Subcutaneous abdominal adipose tissue (tissue), 5 donors: ENCODE results near the gene DCUN1D2.

Experiments used
- H3K27ac ChIP-seq: one replicate; pipeline ENCODE4 v1.7.0; 2013; ENCODE audit warnings: low read depth, mild to moderate bottlenecking, inconsistent platforms, low read length, moderate library complexity
- H3K27me3 ChIP-seq, 5 donors: one replicate each; pipeline ENCODE4 v1.7.0; 2013; ENCODE audit warnings: low read length in 5 of 5, inconsistent platforms in 1 of 5; ENCODE audit not compliant: control insufficient read depth in 5 of 5, insufficient read depth in 4 of 5
- H3K36me3 ChIP-seq, 5 donors: one replicate each; pipeline ENCODE4 v1.7.0; 2013; ENCODE audit warnings: low read length in 5 of 5; ENCODE audit not compliant: control insufficient read depth in 5 of 5, insufficient read depth in 5 of 5
- H3K4me1 ChIP-seq, 5 donors: one replicate each; pipeline ENCODE4 v1.7.0; 2013; ENCODE audit warnings: low read length in 5 of 5, mild to moderate bottlenecking in 3 of 5, moderate library complexity in 1 of 5; ENCODE audit not compliant: control insufficient read depth in 5 of 5, insufficient read depth in 5 of 5
- H3K4me3 ChIP-seq, 5 donors: one replicate each; pipeline ENCODE4 v1.7.0; 2013; ENCODE audit warnings: low read length in 5 of 5, low read depth in 1 of 5
- H3K9ac ChIP-seq, 5 donors: one replicate each; pipeline ENCODE4 v1.7.0; 2013; ENCODE audit warnings: low read length in 5 of 5, mild to moderate bottlenecking in 4 of 5, moderate library complexity in 3 of 5
- H3K9me3 ChIP-seq, 5 donors: one replicate each; pipeline ENCODE4 v1.7.0; 2013; ENCODE audit warnings: low read length in 5 of 5; ENCODE audit not compliant: control insufficient read depth in 5 of 5
- donor health status: healthy.
- donor health status: healthy.
- donor health status: healthy.
- donor health status: healthy.
- donor health status: healthy.

Gene DCUN1D2

GRCh38 chr13:113429608-113429985 lies 60.9 kb downstream of the DCUN1D2 start:
- Histone ChIP-seq H3K4me3 (no peak overlapping the region), H3K9ac (no peak overlapping the region), H3K27ac (no peak overlapping the region), H3K4me1 (peaks cover 0 to 5% (median 0%) of the 10 kb centered on the region in 5 donors), H3K27me3 (no peaks in the 10 kb centered on the region), H3K36me3 (no peaks in the 10 kb centered on the region), H3K9me3 (no peaks in the 10 kb centered on the region)

- no peak overlapping the region for H3K27ac ChIP-seq
These were observed 61.5 kb downstream of the DCUN1D2 start for GRCh38 chr13:113428871-113429607.

GRCh38 chr13:113428469-113428865 lies 62.0 kb downstream of the DCUN1D2 start:
- Histone ChIP-seq H3K9ac (no peak overlapping the region), H3K27me3 (peaks cover 0 to 2% (median 0%) of the 10 kb centered on the region in 5 donors), H3K9me3 (no peaks in the 10 kb centered on the region), H3K27ac (no peak overlapping the region), H3K36me3 (no peaks in the 10 kb centered on the region), H3K4me3 (no peak overlapping the region), H3K4me1 (peaks cover 0 to 5% (median 0%) of the 10 kb centered on the region in 5 donors)

More at GRCh38 chr13:113428871-113429607, 61.5 kb downstream of the DCUN1D2 start:
- no peaks in the 10 kb centered on the region for H3K27me3 ChIP-seq
- H3K9ac ChIP-seq, result no peak overlapping the region
- no peaks in the 10 kb centered on the region for H3K9me3 ChIP-seq
- no peak overlapping the region for H3K4me3 ChIP-seq
- no peaks in the 10 kb centered on the region for H3K36me3 ChIP-seq
- peaks cover 0 to 5% (median 0%) of the 10 kb centered on the region in 5 donors for H3K4me1 ChIP-seq

GRCh38 chr13:113427562-113428468 lies 62.7 kb downstream of the DCUN1D2 start:
- peaks cover 0 to 5% (median 0%) of the 10 kb centered on the region in 5 donors for H3K4me1 ChIP-seq
- H3K27me3 ChIP-seq, result peaks cover 0 to 3% (median 0%) of the 10 kb centered on the region in 5 donors
- H3K9me3 ChIP-seq, result no peaks in the 10 kb centered on the region
- H3K9ac ChIP-seq, result no peak overlapping the region
- no peak overlapping the region for H3K27ac ChIP-seq
- no peaks in the 10 kb centered on the region for H3K36me3 ChIP-seq
- H3K4me3 ChIP-seq, result no peak overlapping the region

GRCh38 chr13:113426591-113426986 lies 63.9 kb downstream of the DCUN1D2 start:
- Histone ChIP-seq H3K4me3 (no peak overlapping the region), H3K36me3 (no peaks in the 10 kb centered on the region), H3K9ac (no peak overlapping the region), H3K4me1 (peaks cover 0 to 13% (median 5%) of the 10 kb centered on the region in 5 donors), H3K27me3 (peaks cover 0 to 3% (median 0%) of the 10 kb centered on the region in 5 donors), H3K9me3 (no peaks in the 10 kb centered on the region), H3K27ac (no peak overlapping the region)

GRCh38 chr13:113425941-113426590 lies 64.4 kb downstream of the DCUN1D2 start:
- no peak overlapping the region for H3K27ac ChIP-seq
- H3K27me3 ChIP-seq, result peaks cover 0 to 3% (median 0%) of the 10 kb centered on the region in 5 donors
- H3K9me3 ChIP-seq, result no peaks in the 10 kb centered on the region
- no peak overlapping the region for H3K9ac ChIP-seq
- no peak overlapping the region for H3K4me3 ChIP-seq
- no peaks in the 10 kb centered on the region for H3K36me3 ChIP-seq
- H3K4me1 ChIP-seq, result peaks cover 0 to 17% (median 9%) of the 10 kb centered on the region in 5 donors

GRCh38 chr13:113423520-113424163 lies 66.9 kb downstream of the DCUN1D2 start:
- H3K9ac ChIP-seq, result no peak overlapping the region
- H3K27me3 ChIP-seq, result peaks cover 0 to 6% (median 3%) of the 10 kb centered on the region in 5 donors
- H3K9me3 ChIP-seq, result peaks cover 0 to 1% (median 0%) of the 10 kb centered on the region in 5 donors
- no peaks in the 10 kb centered on the region for H3K36me3 ChIP-seq
- no peak overlapping the region for H3K27ac ChIP-seq
- H3K4me1 ChIP-seq, result peaks cover 0 to 17% (median 9%) of the 10 kb centered on the region in 5 donors
- H3K4me3 ChIP-seq, result no peak overlapping the region

- no peak overlapping the region for H3K27ac ChIP-seq
- no peak overlapping the region for H3K9ac ChIP-seq
- H3K4me3 ChIP-seq, result no peak overlapping the region
These were observed 67.5 kb downstream of the DCUN1D2 start for GRCh38 chr13:113422807-113423519.

More at GRCh38 chr13:113422807-113423519, 67.5 kb downstream of the DCUN1D2 start:
- peaks cover 0 to 2% (median 0%) of the 10 kb centered on the region in 5 donors for H3K9me3 ChIP-seq
- peaks cover 0 to 6% (median 3%) of the 10 kb centered on the region in 5 donors for H3K27me3 ChIP-seq
- peaks cover 0 to 14% (median 9%) of the 10 kb centered on the region in 5 donors for H3K4me1 ChIP-seq
- no peaks in the 10 kb centered on the region for H3K36me3 ChIP-seq
